Measurements from ENCODE around the gene FBXO28.

The FBXO28 gene

DNA sequence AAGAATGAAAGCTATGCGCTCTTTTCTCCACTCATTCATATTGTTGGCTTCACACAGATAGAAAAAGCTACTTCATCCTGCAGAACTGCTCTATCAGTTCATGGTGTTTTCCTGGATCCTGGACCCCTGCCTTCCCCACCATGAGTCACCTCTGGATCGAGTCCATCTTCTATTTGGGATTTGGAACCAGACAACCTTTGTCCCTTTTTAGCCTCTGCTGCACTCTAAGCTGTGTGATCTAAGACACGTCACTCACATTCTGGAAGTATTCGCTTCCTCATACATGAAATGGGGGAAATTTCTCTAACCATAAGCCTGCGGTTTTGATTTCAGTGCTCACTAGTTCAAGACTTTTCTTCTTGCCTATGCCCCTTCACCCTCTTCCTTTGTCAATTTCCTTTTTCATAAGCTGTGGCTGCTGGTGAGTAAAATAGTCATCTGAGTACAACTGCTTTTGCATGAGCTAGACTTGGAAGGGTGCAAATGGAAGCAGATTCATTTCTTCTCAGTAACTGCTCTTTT lies 55.0 kb downstream of the FBXO28 start:
- TF ChIP-seq, protein P1, sequence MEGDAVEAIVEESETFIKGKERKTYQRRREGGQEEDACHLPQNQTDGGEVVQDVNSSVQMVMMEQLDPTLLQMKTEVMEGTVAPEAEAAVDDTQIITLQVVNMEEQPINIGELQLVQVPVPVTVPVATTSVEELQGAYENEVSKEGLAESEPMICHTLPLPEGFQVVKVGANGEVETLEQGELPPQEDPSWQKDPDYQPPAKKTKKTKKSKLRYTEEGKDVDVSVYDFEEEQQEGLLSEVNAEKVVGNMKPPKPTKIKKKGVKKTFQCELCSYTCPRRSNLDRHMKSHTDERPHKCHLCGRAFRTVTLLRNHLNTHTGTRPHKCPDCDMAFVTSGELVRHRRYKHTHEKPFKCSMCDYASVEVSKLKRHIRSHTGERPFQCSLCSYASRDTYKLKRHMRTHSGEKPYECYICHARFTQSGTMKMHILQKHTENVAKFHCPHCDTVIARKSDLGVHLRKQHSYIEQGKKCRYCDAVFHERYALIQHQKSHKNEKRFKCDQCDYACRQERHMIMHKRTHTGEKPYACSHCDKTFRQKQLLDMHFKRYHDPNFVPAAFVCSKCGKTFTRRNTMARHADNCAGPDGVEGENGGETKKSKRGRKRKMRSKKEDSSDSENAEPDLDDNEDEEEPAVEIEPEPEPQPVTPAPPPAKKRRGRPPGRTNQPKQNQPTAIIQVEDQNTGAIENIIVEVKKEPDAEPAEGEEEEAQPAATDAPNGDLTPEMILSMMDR (IDR thresholded peaks at IDR 0.05; ENCODE audit: low read depth, low read length), result no peak
- H3K4me3 ChIP-seq (ENCODE audit: low read depth, low read length), result no peak overlapping the region

DNA sequence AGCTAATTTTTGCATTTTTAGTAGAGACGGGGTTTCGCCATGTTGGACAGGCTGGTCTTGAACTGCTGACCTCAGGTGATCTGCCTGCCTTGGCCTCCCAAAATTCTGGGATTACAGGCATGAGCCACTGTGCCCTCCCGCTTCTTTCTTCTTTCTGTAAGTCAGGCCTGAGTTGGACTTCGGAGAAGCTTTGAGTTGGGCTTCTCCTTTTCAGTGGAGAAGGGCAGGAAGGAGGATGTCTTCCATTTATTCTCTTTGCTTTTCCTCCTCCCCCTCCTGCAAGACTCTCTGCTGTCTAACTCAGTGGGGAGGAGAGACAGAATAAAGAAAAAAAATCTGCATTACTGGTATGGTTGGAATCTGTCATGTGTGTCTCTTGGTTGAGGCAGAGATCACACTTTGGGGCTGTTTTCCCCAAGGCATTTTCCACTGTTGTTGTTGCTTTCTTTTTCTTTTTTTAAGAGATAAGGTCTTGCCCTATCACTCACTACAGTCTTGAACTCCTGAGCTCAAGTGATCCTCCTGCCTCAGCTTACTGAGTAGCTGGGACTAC lies 55.9 kb downstream of the FBXO28 start:
- no peak overlapping the region for H3K4me3 ChIP-seq (ENCODE audit: low read depth, low read length)
- TF ChIP-seq, protein P1 (IDR thresholded peaks at IDR 0.05; ENCODE audit: low read depth, low read length), result no peak

DNA sequence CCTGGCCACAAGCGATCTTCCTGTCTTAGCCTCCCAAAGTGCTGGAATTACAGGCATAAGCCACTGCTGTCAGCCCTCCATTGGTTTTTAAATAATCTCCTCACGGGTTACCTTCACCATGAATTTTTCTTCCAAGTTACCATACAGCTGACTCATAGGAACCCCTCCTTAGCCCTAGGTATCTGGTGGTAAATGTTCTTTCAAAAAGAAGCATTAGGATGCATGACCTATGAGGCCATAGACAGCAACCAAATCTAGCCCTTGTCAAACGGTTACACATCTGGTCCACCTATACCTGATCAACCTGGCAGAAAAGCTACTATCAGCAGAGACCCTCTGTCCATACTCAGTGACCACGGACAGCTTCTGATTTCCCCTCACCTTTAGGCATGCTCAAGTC lies 56.4 kb downstream of the FBXO28 start:
- TF ChIP-seq, protein P1 (IDR thresholded peaks at IDR 0.05; ENCODE audit: low read depth, low read length), result no peak
- no peak overlapping the region for H3K4me3 ChIP-seq (ENCODE audit: low read depth, low read length)

DNA sequence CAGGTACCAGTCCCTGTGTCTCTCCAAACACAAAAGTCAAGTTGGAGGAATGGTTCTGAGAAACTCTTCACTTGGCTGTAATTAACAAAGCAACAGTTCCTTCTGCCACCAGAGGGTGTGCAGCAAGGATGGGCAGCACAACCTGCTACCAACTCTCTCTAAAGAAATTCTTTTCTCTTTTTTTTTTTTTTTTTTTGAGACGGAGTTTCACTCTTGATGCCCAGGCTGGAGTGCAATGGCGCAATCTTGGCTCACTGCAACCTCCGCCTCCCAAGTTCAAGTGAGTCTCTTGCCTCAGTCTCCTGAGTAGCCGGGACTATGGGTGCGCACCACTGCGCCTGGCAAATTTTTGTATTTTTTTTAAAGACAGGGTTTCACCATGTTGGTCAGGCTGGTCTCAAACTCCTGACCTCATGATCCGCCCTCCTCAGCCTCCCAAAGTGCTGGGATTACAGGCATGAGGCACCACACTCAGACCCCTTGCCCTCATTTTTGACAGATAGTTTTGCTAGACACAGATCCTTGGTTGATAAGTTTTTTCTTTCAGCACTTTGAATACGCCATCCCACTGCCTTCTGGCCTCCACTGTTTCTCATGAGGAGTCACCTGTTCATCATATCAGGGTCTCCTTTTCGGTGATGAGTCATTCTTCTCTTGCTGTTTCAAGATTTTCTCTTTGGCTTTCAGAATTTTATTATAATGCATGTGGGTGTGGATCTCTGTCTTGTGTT lies 57.0 kb downstream of the FBXO28 start:
- TF ChIP-seq, protein P1 (IDR thresholded peaks at IDR 0.05; ENCODE audit: low read depth, low read length), result peak; percentile 25; the same call in 1 of the 2 replicates
- no peak overlapping the region for H3K4me3 ChIP-seq (ENCODE audit: low read depth, low read length)

DNA sequence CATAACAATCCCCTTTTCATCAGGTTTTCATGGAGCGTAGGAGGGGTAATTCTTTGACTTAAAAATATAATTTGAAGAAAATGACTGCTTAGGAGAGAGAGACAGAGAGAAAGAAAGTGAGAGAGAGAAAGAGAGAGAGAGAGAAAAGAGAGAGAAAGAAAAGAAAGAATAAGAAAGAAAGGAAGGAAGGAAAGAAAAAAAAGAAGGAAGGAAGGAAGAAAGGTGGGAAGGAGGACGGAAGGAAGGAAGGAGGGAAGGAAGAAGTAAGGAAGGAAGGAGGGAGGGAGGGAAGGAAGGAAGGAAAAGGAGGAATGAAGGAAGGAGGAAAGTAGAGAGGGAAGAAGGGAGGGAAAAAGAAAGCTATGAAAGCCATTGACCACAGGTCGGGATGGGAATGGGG lies 58.3 kb downstream of the FBXO28 start:
- TF ChIP-seq, protein P1 (IDR thresholded peaks at IDR 0.05; ENCODE audit: low read depth, low read length), result no peak
- H3K4me3 ChIP-seq (ENCODE audit: low read depth, low read length), result no peak overlapping the region

DNA sequence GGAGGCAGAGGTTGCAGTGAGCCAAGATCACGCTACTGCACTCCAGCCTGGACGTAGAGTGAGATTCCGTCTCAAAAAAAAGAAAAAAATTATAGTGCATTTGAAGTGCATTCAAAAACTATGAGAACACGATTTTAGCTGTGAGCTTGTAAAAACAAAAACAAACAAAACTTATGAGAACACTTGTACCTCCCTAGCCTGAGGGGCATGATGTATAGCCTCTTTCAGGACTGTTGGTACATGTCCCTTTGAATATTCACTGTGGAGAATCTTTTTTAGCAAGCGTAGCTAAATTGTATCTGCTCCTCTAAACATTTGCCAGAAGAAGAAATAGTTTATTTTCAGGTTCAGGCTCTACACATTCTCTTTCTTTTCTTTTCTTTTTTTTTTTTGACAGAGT lies 59.6 kb downstream of the FBXO28 start:
- TF ChIP-seq, protein P1 (IDR thresholded peaks at IDR 0.05; ENCODE audit: low read depth, low read length), result no peak
- no peak overlapping the region for H3K4me3 ChIP-seq (ENCODE audit: low read depth, low read length)

DNA sequence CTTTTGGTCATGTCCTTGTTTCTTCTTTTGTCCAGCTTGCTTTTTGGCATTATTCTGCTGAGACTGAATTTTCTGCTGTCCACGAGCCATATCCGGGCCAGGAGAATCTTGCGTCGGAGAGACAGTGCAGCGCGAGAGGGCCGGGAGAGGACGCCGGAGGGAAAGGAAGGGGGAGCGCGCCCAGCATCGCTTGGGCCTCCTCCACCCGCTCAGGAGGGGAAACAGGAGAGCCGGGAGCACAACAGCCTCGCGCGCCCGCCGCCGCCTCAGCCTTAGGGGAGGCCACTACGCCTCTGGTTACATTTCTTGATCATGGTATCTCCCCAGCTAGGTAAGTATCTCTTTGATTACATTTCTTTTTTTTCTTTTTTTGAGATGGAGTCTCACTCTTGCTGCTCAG lies 61.7 kb downstream of the FBXO28 start:
- TF ChIP-seq, protein P1 (IDR thresholded peaks at IDR 0.05; ENCODE audit: low read depth, low read length), result no peak
- no peak overlapping the region for H3K4me3 ChIP-seq (ENCODE audit: low read depth, low read length)
